ENCODE results near the gene ITGB8.

ITGB8 gene

GRCh38 chr7:20306180-20306946 lies 24.3 kb upstream of the ITGB8 start:
- no peak for ATAC-seq (ENCODE audit: low read depth)
- no peak overlapping the region for H3K27ac ChIP-seq (ENCODE audit: poor library complexity, severe bottlenecking)
- H3K4me3 ChIP-seq (ENCODE audit: severe bottlenecking), result no peak overlapping the region
- peaks cover 8% of the 10 kb centered on the region for H3K4me1 ChIP-seq (ENCODE audit: insufficient read depth, poor library complexity, severe bottlenecking)
- no peaks in the 10 kb centered on the region for H3K36me3 ChIP-seq (ENCODE audit: low read depth)
- TF ChIP-seq CTCF (IDR thresholded peaks at IDR 0.05; ENCODE audit: poor library complexity, severe bottlenecking), result no peak
- no peaks in the 10 kb centered on the region for H3K9me3 ChIP-seq (ENCODE audit: severe bottlenecking)
- H3K27me3 ChIP-seq (ENCODE audit: insufficient read depth, poor library complexity, severe bottlenecking), result no peaks in the 10 kb centered on the region
- no peak for DNase-seq (ENCODE audit: low spot score)

- no peak for TF ChIP-seq CTCF (IDR thresholded peaks at IDR 0.05; ENCODE audit: poor library complexity, severe bottlenecking)
- no peaks in the 10 kb centered on the region for H3K36me3 ChIP-seq (ENCODE audit: low read depth)
- peaks cover 5% of the 10 kb centered on the region for H3K4me1 ChIP-seq (ENCODE audit: insufficient read depth, poor library complexity, severe bottlenecking)
- no peaks in the 10 kb centered on the region for H3K9me3 ChIP-seq (ENCODE audit: severe bottlenecking)
- no peaks in the 10 kb centered on the region for H3K27me3 ChIP-seq (ENCODE audit: insufficient read depth, poor library complexity, severe bottlenecking)
- no peak overlapping the region for H3K27ac ChIP-seq (ENCODE audit: poor library complexity, severe bottlenecking)
- DNase-seq (ENCODE audit: low spot score) (no peak), ATAC-seq (ENCODE audit: low read depth) (no peak)
- no peak overlapping the region for H3K4me3 ChIP-seq (ENCODE audit: severe bottlenecking)
Observed at GRCh38 chr7:20307119-20307518, 23.6 kb upstream of the ITGB8 start.

GRCh38 chr7:20307901-20308300 lies 22.8 kb upstream of the ITGB8 start:
- no peaks in the 10 kb centered on the region for H3K9me3 ChIP-seq (ENCODE audit: severe bottlenecking)
- H3K36me3 ChIP-seq (ENCODE audit: low read depth), result no peaks in the 10 kb centered on the region
- H3K27me3 ChIP-seq (ENCODE audit: insufficient read depth, poor library complexity, severe bottlenecking), result no peaks in the 10 kb centered on the region
- no peak for TF ChIP-seq CTCF (IDR thresholded peaks at IDR 0.05; ENCODE audit: poor library complexity, severe bottlenecking)
- H3K4me1 ChIP-seq (ENCODE audit: insufficient read depth, poor library complexity, severe bottlenecking), result peaks cover 4% of the 10 kb centered on the region
- DNase-seq (ENCODE audit: low spot score) (no peak), ATAC-seq (ENCODE audit: low read depth) (no peak)
- H3K4me3 ChIP-seq (ENCODE audit: severe bottlenecking), result no peak overlapping the region
- H3K27ac ChIP-seq (ENCODE audit: poor library complexity, severe bottlenecking), result no peak overlapping the region

GRCh38 chr7:20310301-20310700 lies 20.4 kb upstream of the ITGB8 start:
- Histone ChIP-seq H3K9me3 (ENCODE audit: severe bottlenecking) (no peaks in the 10 kb centered on the region), H3K27ac (ENCODE audit: poor library complexity, severe bottlenecking) (no peak overlapping the region), H3K36me3 (ENCODE audit: low read depth) (no peaks in the 10 kb centered on the region), H3K27me3 (ENCODE audit: insufficient read depth, poor library complexity, severe bottlenecking) (no peaks in the 10 kb centered on the region), H3K4me1 (ENCODE audit: insufficient read depth, poor library complexity, severe bottlenecking) (peaks cover 4% of the 10 kb centered on the region), H3K4me3 (ENCODE audit: severe bottlenecking) (no peak overlapping the region)
- DNase-seq (ENCODE audit: low spot score) (no peak), ATAC-seq (ENCODE audit: low read depth) (no peak)
- TF ChIP-seq CTCF (IDR thresholded peaks at IDR 0.05; ENCODE audit: poor library complexity, severe bottlenecking), result no peak

Measured in RWPE2 (cell line).